Aorta (tissue), 5 donors: ENCODE results near the gene CLEC16A. TPM values are rescaled to one million over a fixed set of nuclear protein-coding genes. Genes with fewer than 3 reads are reported as not detected.

Source experiments
- ATAC-seq: fragments of 200-7000 bp; cut with Tn5 transposase; one replicate; pipeline ENCODE4 v1.9.1; 2022; ENCODE audit warnings: moderate library complexity; ENCODE audit not compliant: low FRiP score
- DNase-seq, 2 donors: peaks; one replicate each; pipeline ENCODE4 v3.0.0-alpha.2; 2020
- H3K27ac ChIP-seq, 2 donors: one replicate each; pipeline ENCODE4 v1.5.1; 2013; ENCODE audit warnings: low read length in 2 of 2, mild to moderate bottlenecking in 2 of 2, moderate library complexity in 2 of 2, control low read depth in 1 of 2, inconsistent platforms in 1 of 2, low read depth in 1 of 2
- H3K27me3 ChIP-seq, 2 donors: one replicate each; pipeline ENCODE4 v1.6.1; 2013; ENCODE audit warnings: control low read depth in 1 of 2, low read length in 1 of 2, mild to moderate bottlenecking in 1 of 2, moderate library complexity in 1 of 2; ENCODE audit not compliant: insufficient read depth in 2 of 2, control insufficient read depth in 1 of 2
- H3K36me3 ChIP-seq, 2 donors: one replicate each; pipeline ENCODE4 v1.6.1; 2013; ENCODE audit warnings: control low read depth in 1 of 2, low read length in 1 of 2, mild to moderate bottlenecking in 1 of 2; ENCODE audit not compliant: insufficient read depth in 2 of 2, control insufficient read depth in 1 of 2
- H3K4me1 ChIP-seq, 2 donors: one replicate each; pipeline ENCODE4 v1.6.1; 2013; ENCODE audit warnings: low read length in 2 of 2, control low read depth in 1 of 2, mild to moderate bottlenecking in 1 of 2, moderate library complexity in 1 of 2; ENCODE audit not compliant: insufficient read depth in 2 of 2, control insufficient read depth in 1 of 2
- H3K4me3 ChIP-seq, 2 donors: one replicate each; pipeline ENCODE4 v1.5.1; 2013; ENCODE audit warnings: low read length in 2 of 2, control low read depth in 1 of 2, mild to moderate bottlenecking in 1 of 2
- H3K9me3 ChIP-seq: one replicate; pipeline ENCODE4 v1.6.1; 2013; ENCODE audit warnings: mild to moderate bottlenecking, low read length; ENCODE audit not compliant: control insufficient read depth
- WGBS, 2 donors: extraction: QIAGEN DNeasy Blood & Tissue Kit; methylation state at CpG; one replicate each; pipeline ENCODE4 v1.1.7; 2013; 5-methylcytosine and 5-hydroxymethylcytosine counted together
- intact Hi-C, 2 donors: fragments of 100-400 bp; cut with DNase I; formaldehyde crosslinking; loops; one replicate each; pipeline versions ENCODE4 v1.14.2 to v1.15.0; 2022
- polyA plus RNA-seq, 2 donors: library from polyadenylated mRNA; stranded (reverse); fragments of 200-250 nt; gene quantifications; one replicate each; pipeline ENCODE4 v1.2.3, GENCODE V29; 2013
- total RNA-seq, 2 donors: library from RNA; stranded (reverse); fragmentation: NEBNext Ultra II Directional; extraction: Animal tissue kit (Norgen Biotek cat#: 25700); gene quantifications; one replicate each; pipeline ENCODE4 v1.2.1, GENCODE V29; 2021
- donor health status: healthy with polysubstance abuse.
- donor health status: Bipolar disorder and iron deficiency.
- donor health status: DM: no; HTN: no; CAD: no.
- donor health status: DM: no; HTN: no; CAD: no.
- donor health status: DM: yes; HTN: yes; CAD: no.

The CLEC16A gene
- total and polyA plus RNA-seq, 4 donors = 5.9 to 28.8 (median 19.0) TPM

DNA sequence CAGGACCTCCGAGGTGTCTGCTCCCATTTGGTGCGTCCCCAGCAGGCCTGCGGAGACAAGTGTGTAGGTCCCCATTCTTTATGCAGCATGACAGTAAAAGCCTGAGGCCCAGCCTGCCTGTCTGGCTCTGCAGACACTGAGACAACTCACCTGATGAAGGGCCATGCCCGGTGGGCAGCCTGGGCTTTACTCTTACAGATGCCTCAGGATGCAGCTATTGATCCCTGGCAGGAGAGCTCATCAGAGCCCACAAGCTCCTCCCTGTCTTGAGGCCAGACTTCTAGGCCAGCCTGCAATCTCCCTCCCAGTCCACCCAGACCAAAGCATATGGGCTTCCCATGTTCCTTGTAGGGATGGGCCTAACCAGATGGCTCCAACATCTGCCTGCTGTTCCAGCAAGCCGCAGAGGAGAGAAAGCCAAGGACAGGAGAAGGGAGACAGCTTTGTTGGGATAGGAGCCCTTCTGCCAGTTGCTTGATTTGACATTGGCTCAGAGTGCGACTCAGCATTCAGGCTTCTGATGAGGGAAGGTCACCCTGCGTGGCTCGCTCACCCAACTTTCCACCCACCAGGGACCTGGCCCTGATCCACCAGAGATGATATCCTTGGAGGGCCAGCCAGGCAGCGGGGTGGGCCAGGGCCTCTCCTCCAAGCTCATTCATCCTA lies 224.2 kb downstream of the CLEC16A start:
- Histone ChIP-seq H3K27me3 (no peaks in the 10 kb centered on the region), H3K36me3 (no peaks in the 10 kb centered on the region), H3K27ac (no peak overlapping the region), H3K4me3 (no peak overlapping the region), H3K4me1 (peaks cover 0 to 2% of the 10 kb centered on the region in 2 donors), H3K9me3 (no peaks in the 10 kb centered on the region)
- DNase-seq (no peak), ATAC-seq (no peak)
- intact Hi-C loops = no loop called here
- 71 to 80% methylated on average over 8 to 9 of the region's 9 CpGs for WGBS, 2 donors

DNA sequence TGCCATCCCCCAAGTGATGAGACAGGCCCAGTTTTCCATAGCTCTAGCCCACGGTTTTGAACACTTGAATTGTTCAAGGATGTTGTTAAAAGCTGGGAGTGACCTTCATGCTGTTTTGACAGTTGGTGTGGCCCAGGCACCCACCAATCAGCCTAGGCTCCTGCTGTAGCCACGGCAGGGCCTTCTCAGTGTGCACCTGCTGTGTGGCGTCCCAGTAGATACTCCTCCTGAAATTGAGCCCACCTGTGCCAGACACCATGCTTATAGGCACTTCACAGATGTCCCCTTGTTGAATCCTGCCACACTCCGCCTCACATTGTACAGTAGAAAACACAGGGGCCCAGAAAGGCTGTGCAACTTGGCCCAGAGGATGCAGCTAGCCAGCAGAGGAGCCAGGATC lies 225.3 kb downstream of the CLEC16A start:
- no peak for ATAC-seq
- intact Hi-C loops = no loop called here
- Histone ChIP-seq H3K9me3 (no peaks in the 10 kb centered on the region), H3K27me3 (no peaks in the 10 kb centered on the region), H3K4me3 (no peak overlapping the region), H3K27ac (no peak overlapping the region), H3K36me3 (no peaks in the 10 kb centered on the region), H3K4me1 (no peaks in the 10 kb centered on the region)
- DNase-seq = no peak
- WGBS, 2 donors = 90 to 97% methylated on average over 4 of the region's 4 CpGs

DNA sequence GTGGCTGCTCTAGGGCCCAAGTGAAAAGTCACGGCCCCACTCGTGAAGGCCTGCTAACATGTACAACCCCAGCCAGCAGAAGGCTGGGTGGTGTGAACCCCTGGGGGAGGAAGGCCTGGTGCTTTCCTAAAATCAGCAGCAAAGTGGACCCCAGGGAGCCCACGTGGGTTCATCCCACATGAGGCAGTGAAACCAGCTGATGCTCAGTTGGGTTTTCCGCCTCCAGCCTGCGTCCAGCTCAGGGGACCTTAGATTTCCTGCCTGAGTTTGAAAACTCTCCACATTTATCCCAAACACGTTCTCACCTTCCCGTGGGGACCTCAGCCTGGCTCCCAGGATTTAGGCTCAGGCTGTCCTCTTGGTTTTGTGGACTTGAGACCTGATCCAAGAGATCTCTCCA lies 225.8 kb downstream of the CLEC16A start:
- Histone ChIP-seq H3K36me3 (no peaks in the 10 kb centered on the region), H3K27me3 (no peaks in the 10 kb centered on the region), H3K27ac (no peak overlapping the region), H3K9me3 (no peaks in the 10 kb centered on the region), H3K4me3 (no peak overlapping the region), H3K4me1 (no peaks in the 10 kb centered on the region)
- WGBS, 2 donors = 91 to 93% methylated on average over 7 of the region's 7 CpGs
- DNase-seq (no peak), ATAC-seq (no peak)
- intact Hi-C loops = no loop called here

DNA sequence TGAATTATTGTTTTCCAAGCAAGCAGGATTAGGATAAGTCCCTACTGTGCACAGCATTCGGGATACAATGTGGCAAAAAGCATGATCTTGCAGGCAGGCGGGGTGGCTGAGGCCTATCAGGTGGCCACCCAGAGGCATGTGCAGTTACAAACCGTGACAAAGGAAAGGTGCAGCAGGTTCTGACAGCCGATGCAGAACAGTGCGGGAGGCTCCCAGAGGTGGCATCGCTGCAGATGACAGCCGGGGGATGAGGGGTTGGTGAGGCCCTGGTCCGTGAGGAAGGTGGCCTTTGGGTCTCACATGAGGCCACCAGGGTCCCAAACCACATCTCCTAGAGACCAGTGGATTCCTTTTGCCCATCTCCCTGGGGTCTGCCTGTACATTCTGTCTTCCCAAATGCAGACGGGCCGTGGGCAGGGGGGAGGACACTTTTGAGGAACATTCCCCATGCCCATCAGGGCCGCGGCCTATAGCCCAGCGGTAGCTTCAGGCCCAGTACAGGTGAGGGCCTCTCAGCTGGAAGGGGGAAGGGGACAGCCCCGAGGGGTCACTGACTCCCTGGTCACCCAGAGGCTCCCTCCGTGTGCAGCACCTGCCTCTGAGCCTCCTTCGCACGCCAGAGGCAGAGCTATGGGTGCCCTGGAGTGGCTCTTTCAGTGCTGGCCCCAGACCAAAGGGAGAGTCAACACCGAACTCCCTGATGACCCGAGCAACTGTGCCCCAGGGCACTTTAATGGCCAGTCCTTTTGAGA lies 226.5 kb downstream of the CLEC16A start:
- ATAC-seq (no peak), DNase-seq (no peak)
- Histone ChIP-seq H3K27me3 (no peaks in the 10 kb centered on the region), H3K4me1 (no peaks in the 10 kb centered on the region), H3K4me3 (no peak overlapping the region), H3K9me3 (no peaks in the 10 kb centered on the region), H3K27ac (no peak overlapping the region), H3K36me3 (no peaks in the 10 kb centered on the region)
- intact Hi-C loops = no loop called here
- 87 to 91% methylated on average over 19 of the region's 19 CpGs for WGBS, 2 donors

DNA sequence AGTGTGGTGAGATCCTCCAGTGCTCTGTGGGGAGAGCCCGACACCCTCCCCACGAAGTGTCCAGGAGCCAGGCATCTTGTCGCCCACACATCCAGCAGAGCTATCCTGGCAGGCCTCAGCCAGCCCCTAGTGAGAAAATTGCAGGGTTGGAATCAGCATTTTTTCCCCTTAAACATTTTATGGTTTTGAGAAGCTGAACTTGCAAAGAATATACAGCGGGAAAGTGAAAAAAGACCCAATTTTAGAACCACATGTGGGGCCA lies 227.0 kb downstream of the CLEC16A start:
- 90 to 92% methylated on average over 4 of the region's 4 CpGs for WGBS, 2 donors
- DNase-seq (no peak), ATAC-seq (no peak)
- intact Hi-C loops = no loop called here
- H3K27ac ChIP-seq = no peak overlapping the region
- no peaks in the 10 kb centered on the region for H3K4me1 ChIP-seq
- H3K4me3 ChIP-seq = no peak overlapping the region
- no peaks in the 10 kb centered on the region for H3K36me3 ChIP-seq
- H3K27me3 ChIP-seq = no peaks in the 10 kb centered on the region
- H3K9me3 ChIP-seq = no peaks in the 10 kb centered on the region

DNA sequence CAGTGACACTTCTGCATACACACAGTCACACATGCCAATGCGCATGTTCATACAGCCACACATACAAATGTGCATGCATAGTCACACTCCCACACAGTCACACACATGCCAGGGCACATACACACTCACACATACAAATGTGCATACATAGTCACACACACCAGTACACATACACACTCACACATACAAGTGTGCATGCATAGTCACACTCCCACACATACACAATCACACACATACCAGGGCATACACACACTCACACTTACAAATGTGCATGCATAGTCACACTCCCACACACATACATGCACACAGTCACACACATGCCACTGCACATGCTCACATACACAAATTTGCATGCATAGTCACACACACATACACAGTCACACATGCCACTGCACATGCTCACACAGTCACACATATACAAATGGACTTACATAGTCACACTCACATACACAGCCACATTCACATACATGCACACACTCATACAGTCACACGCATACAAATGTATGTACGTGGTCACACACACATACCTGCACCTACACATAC lies 227.5 kb downstream of the CLEC16A start:
- DNase-seq (no peak), ATAC-seq (no peak)
- 78 to 95% methylated on average over 3 of the region's 3 CpGs for WGBS, 2 donors
- H3K4me3 ChIP-seq = no peak overlapping the region
- H3K9me3 ChIP-seq = no peaks in the 10 kb centered on the region
- H3K4me1 ChIP-seq = no peaks in the 10 kb centered on the region
- H3K27ac ChIP-seq = no peak overlapping the region
- H3K27me3 ChIP-seq = no peaks in the 10 kb centered on the region
- intact Hi-C loops = no loop called here
- no peaks in the 10 kb centered on the region for H3K36me3 ChIP-seq

DNA sequence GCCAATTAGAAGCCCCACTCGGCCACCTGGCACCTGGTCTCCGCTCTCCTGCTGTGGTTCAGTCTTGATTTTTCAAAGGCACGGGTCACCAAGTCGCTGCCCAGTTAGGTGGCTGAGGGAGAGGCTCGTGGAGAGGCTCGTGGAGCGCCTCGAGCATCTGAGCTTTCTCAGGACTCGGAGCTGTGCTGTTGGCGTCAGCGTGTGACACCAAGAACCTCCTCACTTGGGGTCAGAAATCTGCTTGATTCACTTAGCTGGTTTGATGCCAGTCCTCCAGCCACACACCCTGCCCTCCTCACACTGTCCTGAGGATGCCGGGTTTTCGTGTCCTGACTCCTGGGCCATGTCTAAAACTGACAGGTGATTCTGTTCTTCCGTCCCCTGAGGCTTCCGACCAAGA lies 229.1 kb downstream of the CLEC16A start:
- Histone ChIP-seq H3K4me3 (no peak overlapping the region), H3K36me3 (no peaks in the 10 kb centered on the region), H3K27ac (no peak overlapping the region), H3K9me3 (no peaks in the 10 kb centered on the region), H3K4me1 (no peaks in the 10 kb centered on the region), H3K27me3 (no peaks in the 10 kb centered on the region)
- no peak for ATAC-seq
- no peak for DNase-seq
- intact Hi-C loops = no loop called here
- WGBS, 2 donors = 95% methylated on average over 15 of the region's 15 CpGs

DNA sequence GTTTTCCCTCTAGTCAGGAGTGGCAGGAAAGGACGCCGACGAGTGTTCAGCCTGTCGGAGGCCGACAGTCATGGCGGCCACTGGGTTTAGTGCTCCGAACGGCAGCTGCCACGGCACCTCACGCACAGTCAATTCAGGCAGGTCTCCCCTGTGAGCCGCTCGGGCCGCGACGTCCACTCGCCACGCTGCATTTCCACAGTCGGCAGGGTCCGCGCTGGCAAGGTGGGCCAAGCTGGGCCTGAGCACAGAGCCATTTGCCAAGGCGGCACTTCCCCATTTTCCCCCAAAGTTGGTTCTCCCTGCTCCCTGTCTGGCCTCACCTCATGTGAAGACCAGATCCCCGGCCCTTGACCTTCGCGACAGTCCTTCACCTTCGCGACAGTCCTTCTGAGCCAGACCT lies 229.8 kb downstream of the CLEC16A start:
- DNase-seq = no peak
- H3K36me3 ChIP-seq = no peaks in the 10 kb centered on the region
- intact Hi-C loops = no loop called here
- no peaks in the 10 kb centered on the region for H3K4me1 ChIP-seq
- ATAC-seq = no peak
- no peaks in the 10 kb centered on the region for H3K9me3 ChIP-seq
- no peak overlapping the region for H3K4me3 ChIP-seq
- 97 to 98% methylated on average over 26 of the region's 26 CpGs for WGBS, 2 donors
- H3K27ac ChIP-seq = no peak overlapping the region
- no peaks in the 10 kb centered on the region for H3K27me3 ChIP-seq

DNA sequence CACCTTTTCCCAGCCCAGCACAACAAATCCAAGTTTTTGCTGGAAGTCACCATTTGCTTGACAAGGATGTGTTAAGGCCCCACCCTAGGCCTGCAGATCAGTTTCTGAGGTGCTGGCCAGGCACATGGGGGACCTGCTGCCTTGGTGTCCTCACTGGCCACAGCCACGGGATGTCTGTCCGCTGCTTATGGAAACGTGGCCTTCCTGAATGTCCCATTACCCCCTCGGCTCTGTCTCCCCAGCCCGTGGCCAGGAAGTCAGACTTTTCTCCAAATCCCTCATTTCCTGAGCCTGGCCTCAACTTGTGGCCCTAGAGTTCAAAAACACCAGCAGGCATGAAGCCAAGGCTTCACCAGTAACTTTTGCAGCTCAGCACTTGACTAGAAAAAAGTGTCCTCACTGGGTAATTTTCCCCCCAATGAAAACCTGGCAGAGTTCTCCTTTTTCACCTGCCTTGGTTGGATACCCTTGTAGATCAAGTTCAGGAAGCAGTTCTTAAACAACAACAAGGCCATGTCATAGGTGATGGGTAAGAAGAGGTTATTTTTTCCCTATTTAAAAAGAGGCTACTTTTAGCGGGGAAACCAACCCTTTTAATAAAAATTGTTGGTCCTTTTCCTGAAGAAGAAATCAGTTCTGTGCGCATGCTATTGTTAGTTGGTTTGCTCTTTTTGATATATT lies 230.9 kb downstream of the CLEC16A start:
- intact Hi-C loops = no loop called here
- no peaks in the 10 kb centered on the region for H3K36me3 ChIP-seq
- ATAC-seq = no peak

More for the DNA sequence above, 230.9 kb downstream of the CLEC16A start:
- no peaks in the 10 kb centered on the region for H3K27me3 ChIP-seq
- no peaks in the 10 kb centered on the region for H3K9me3 ChIP-seq
- DNase-seq = no peak
- no peak overlapping the region for H3K4me3 ChIP-seq
- WGBS, 2 donors = 86 to 89% methylated on average over 7 of the region's 7 CpGs
- no peak overlapping the region for H3K27ac ChIP-seq
- H3K4me1 ChIP-seq = no peaks in the 10 kb centered on the region
